PC-3 (cell line): ENCODE data around the gene GTF2H1. TPM values are rescaled to one million over a fixed set of nuclear protein-coding genes. Genes with fewer than 3 reads are reported as not detected.
"Not testable (repeated sequence)": the region's sequence is repeated elsewhere in the genome, so short reads cannot be mapped to it uniquely, and the experiment has no call there.

Experiments used
- ATAC-seq: fragments of 200-7000 bp; cut with Tn5 transposase; 2 replicates; pipeline ENCODE4 v1.9.1; 2020; ENCODE audit warnings: mild to moderate bottlenecking, moderate library complexity
- BruUV-seq: library from RNA; stranded (reverse); fragments of 400-500 nt; replicated peaks from 2 replicates; lab custom pipeline; 2021; lab: Mats Ljungman, UMichigan
- CTCF ChIA-PET: fragments of 300-600 bp; sonication (Branson Sonifier 250); formaldehyde crosslinking; loops from one replicate; lab custom pipeline; 2022; ENCODE audit warnings: antibody characterized with exemption; lab: Charles Lee
- POLR2A ChIA-PET: fragments of 300-600 bp; sonication (Branson Sonifier 250); formaldehyde crosslinking; loops from one replicate; lab custom pipeline; 2022; ENCODE audit warnings: antibody characterized with exemption; ENCODE audit not compliant: unreplicated experiment; lab: Charles Lee
- DNase-seq: peaks from one replicate; pipeline ENCODE4 v3.0.0-alpha.2; 2015
- H2AFZ ChIP-seq: fragments of 300-600 bp; sonication (generic); 2 replicates; pipeline ENCODE4 v1.6.0; 2016; ENCODE audit warnings: antibody characterized with exemption, low read length
- H3F3A ChIP-seq: fragments of 300-600 bp; sonication (generic); one replicate; pipeline ENCODE4 v1.6.0; 2017; ENCODE audit warnings: antibody characterized with exemption, low read length, control low read depth, mild to moderate bottlenecking; ENCODE audit not compliant: unreplicated experiment
- H3K27ac ChIP-seq: fragments of 300-600 bp; sonication (generic); 2 replicates; pipeline ENCODE4 v1.5.1; 2016; ENCODE audit warnings: mild to moderate bottlenecking, low read length
- H3K27me3 ChIP-seq: fragments of 300-600 bp; sonication (generic); 2 replicates; pipeline ENCODE4 v1.6.1; 2016; ENCODE audit warnings: low read length, mixed read lengths
- H3K36me3 ChIP-seq: fragments of 300-600 bp; sonication (generic); 2 replicates; pipeline ENCODE4 v1.6.1; 2016; ENCODE audit warnings: low read depth, mixed run types, low read length, mixed read lengths
- H3K4me1 ChIP-seq: fragments of 300-600 bp; sonication (generic); 2 replicates; pipeline ENCODE4 v1.5.1; 2016; ENCODE audit warnings: low read length; ENCODE audit not compliant: insufficient read depth
- H3K4me2 ChIP-seq: fragments of 300-600 bp; sonication (generic); 2 replicates; pipeline ENCODE4 v1.6.0; 2016; ENCODE audit warnings: low read length
- H3K4me3 ChIP-seq: fragments of 300-600 bp; sonication (generic); 2 replicates; pipeline ENCODE4 v1.5.1; 2016; ENCODE audit warnings: mild to moderate bottlenecking, low read length, mixed read lengths
- H3K79me2 ChIP-seq: fragments of 300-600 bp; sonication (generic); 2 replicates; pipeline ENCODE4 v1.6.1; 2017; ENCODE audit warnings: low read length, mixed read lengths
- H3K9ac ChIP-seq: fragments of 300-600 bp; sonication (generic); 2 replicates; pipeline ENCODE4 v1.6.0; 2016; ENCODE audit warnings: mild to moderate bottlenecking, low read length
- H3K9me2 ChIP-seq: fragments of 300-600 bp; sonication (generic); replicated peaks from 2 replicates; pipeline ENCODE4 v1.6.1; 2016; ENCODE audit warnings: mixed run types, low read length, mixed read lengths
- H3K9me3 ChIP-seq: fragments of 300-600 bp; sonication (generic); 2 replicates; pipeline ENCODE4 v1.6.1; 2016; ENCODE audit warnings: low read length, mixed read lengths
- H4K20me1 ChIP-seq: fragments of 300-600 bp; sonication (generic); 2 replicates; pipeline ENCODE4 v1.6.1; 2016; ENCODE audit warnings: low read length, mixed read lengths
- EZH2 ChIP-seq: fragments of 300-600 bp; sonication (generic); IDR thresholded peaks from one replicate; pipeline ENCODE4 v1.6.1; 2017; ENCODE audit warnings: antibody characterized with exemption, mild to moderate bottlenecking, low read length; ENCODE audit not compliant: unreplicated experiment
- EZH2phosphoT487 ChIP-seq: fragments of 300-600 bp; sonication (generic); IDR thresholded peaks from 2 replicates; pipeline ENCODE4 v1.6.1; 2018; ENCODE audit warnings: mild to moderate bottlenecking, antibody characterized with exemption, low read length, borderline replicate concordance
- intact Hi-C: fragments of 100-400 bp; cut with micrococcal nuclease; formaldehyde crosslinking; loops from 2 replicates; pipeline ENCODE4 v1.9.0; 2023
- total RNA-seq: library from RNA; depleted of rRNA; stranded (reverse); fragments of >200 nt; gene quantifications from 2 replicates; pipeline ENCODE4 v1.2.3, GENCODE V29; 2014
- TF ChIP-seq, protein P1 (sequence below): fragments of 300-600 bp; sonication (generic); conservative IDR thresholded peaks from 2 replicates; pipeline ENCODE4 v1.5.1; 2017; ENCODE audit warnings: antibody characterized with exemption, low read depth, mild to moderate bottlenecking, low read length

Gene GTF2H1
- total RNA-seq, 1 experiment from 2014 or later, result 32.7 TPM

DNA sequence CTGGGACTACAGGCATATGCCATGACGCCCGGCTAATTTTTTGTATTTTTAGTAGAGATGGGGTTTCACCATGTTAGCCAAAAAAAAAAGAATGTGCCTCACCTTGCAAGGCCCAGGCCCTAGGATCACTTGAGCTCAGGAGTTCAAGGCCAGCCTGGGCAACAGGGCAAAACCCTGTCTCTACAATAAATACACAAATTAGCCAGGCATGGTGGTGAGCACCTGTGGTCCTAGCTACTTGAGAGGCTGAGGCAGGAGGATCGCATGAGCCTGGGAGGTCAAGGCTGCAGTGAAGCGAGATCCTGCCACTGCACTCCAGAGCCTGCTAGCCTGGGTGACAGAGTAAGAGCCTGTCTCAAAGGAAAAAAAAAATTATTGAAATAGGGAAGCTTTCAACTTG is 81.7 kb downstream of the GTF2H1 start:
- no peak overlapping the region for H3K4me3 ChIP-seq
- peaks cover 37% of the 10 kb centered on the region for H3K4me1 ChIP-seq
- H3K9me3 ChIP-seq, result no peaks in the 10 kb centered on the region
- H4K20me1 ChIP-seq, result peaks cover 47% of the 10 kb centered on the region
- peaks cover 69% of the 10 kb centered on the region for H3K36me3 ChIP-seq
- peaks cover 59% of the 10 kb centered on the region for H3F3A ChIP-seq
- TF ChIP-seq EZH2phosphoT487 (no peak), EZH2 (no peak)
- TF ChIP-seq, protein P1, sequence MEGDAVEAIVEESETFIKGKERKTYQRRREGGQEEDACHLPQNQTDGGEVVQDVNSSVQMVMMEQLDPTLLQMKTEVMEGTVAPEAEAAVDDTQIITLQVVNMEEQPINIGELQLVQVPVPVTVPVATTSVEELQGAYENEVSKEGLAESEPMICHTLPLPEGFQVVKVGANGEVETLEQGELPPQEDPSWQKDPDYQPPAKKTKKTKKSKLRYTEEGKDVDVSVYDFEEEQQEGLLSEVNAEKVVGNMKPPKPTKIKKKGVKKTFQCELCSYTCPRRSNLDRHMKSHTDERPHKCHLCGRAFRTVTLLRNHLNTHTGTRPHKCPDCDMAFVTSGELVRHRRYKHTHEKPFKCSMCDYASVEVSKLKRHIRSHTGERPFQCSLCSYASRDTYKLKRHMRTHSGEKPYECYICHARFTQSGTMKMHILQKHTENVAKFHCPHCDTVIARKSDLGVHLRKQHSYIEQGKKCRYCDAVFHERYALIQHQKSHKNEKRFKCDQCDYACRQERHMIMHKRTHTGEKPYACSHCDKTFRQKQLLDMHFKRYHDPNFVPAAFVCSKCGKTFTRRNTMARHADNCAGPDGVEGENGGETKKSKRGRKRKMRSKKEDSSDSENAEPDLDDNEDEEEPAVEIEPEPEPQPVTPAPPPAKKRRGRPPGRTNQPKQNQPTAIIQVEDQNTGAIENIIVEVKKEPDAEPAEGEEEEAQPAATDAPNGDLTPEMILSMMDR, result no peak
- ChIA-PET CTCF (no interaction called here), POLR2A (no interaction called here)
- no peaks in the 10 kb centered on the region for H3K27me3 ChIP-seq
- no peaks in the 10 kb centered on the region for H3K9me2 ChIP-seq
- intact Hi-C loops, result loop anchor here (10.0 kb wide), 1 partner anchor 159 kb away; the partner anchor contains the start of gene SAA2
- no peak overlapping the region for H3K9ac ChIP-seq
- peaks cover 35% of the 10 kb centered on the region for H3K79me2 ChIP-seq
- BruUV-seq, result no TSS peak
- ATAC-seq (no peak), DNase-seq (no peak)
- no peak overlapping the region for H2AFZ ChIP-seq
- 0 out of 2 replicates have a peak overlapping the region, but pooled peaks have one; percentile 13 for H3K27ac ChIP-seq
- H3K4me2 ChIP-seq, result no peak overlapping the region

DNA sequence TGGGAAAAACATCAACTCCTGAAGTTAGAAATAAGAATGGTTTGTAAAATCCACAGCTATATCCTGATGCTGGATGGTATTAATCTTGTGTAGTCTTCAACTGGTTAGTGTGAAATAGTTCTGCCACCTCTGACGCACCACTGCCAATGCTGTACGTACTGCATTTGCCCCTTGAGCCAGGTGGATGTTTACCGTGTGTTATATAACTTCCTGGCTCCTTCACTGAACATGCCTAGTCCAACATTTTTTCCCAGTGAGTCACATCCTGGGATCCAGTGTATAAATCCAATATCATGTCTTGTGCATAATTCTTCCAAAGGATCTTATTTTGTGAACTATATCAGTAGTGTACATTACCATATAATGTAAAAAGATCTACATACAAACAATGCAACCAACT is 85.0 kb downstream of the GTF2H1 start:
- ATAC-seq, result peak; percentile 89
- TSS peak; percentile 97 for BruUV-seq
- peaks cover 46% of the 10 kb centered on the region for H3K36me3 ChIP-seq
- CTCF ChIA-PET, H3K27me3 ChIP-seq, H2AFZ ChIP-seq, H3K4me3 ChIP-seq, H3K9me3 ChIP-seq, H3K9me2 ChIP-seq: not testable (repeated sequence)
- intact Hi-C loops, result loop anchor here (2.0 to 10.0 kb wide), 3 partner anchors 85 to 163 kb away; partner anchors contain the start of genes SAA2 and TSG101
- H3K79me2 ChIP-seq, result peaks cover 11% of the 10 kb centered on the region
- peak overlapping the region; percentile 36; the same call in 1 of the 2 replicates for H3K9ac ChIP-seq
- H3K27ac ChIP-seq, result peak overlapping the region; percentile 87
- peak overlapping the region; percentile 13 for H3K4me2 ChIP-seq
- DNase-seq, result peak; percentile 92
- H3K4me1 ChIP-seq, result peaks cover 35% of the 10 kb centered on the region
- peaks cover 24% of the 10 kb centered on the region for H4K20me1 ChIP-seq
- POLR2A ChIA-PET, result interaction anchor here (0.6 to 1.2 kb wide), 3 partner anchors 10 to 119 kb away, joined by 3 to 9 read pairs (median 7); partner anchors contain the start of gene LDHA
- H3F3A ChIP-seq, result peaks cover 48% of the 10 kb centered on the region

DNA sequence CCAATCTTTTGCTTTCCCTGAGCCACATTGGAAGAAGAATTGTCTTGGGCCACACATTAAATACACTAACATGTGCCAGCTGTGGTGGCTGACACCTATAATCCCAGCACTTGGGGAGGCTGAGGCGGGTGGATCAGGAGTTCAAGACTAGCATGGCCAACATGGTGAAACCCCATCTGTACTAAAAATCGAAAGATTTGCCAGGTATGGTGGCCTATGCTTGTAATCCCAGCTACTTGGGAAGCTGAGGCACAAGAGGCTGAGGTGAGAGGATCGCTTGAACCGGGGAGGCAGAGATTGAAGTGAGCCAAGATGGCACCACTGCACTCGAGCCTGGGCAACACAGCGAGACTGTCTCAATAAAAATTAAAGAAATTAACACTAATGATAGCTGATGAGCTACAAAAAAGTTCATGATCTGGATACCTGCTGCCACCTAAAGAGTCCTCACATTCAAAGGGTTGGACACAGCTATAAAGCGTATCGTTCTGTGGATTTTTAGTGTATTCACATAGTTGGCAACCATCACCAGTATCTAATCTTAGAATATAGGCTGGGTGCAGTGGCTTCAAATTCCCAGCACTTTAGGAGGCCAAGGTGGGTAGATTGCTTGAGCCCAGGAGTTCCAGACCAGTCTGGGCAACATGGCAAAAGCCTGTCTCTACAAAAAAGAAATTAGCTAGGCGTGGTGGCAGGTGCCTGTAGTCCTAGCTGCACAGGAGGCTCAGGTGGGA is 86.4 kb downstream of the GTF2H1 start:
- Histone ChIP-seq H3K4me3 (no peak overlapping the region), H3K79me2 (no peaks in the 10 kb centered on the region), H3K9me3 (no peaks in the 10 kb centered on the region), H2AFZ (no peak overlapping the region), H3F3A (peaks cover 35% of the 10 kb centered on the region), H3K4me2 (no peak overlapping the region), H4K20me1 (peaks cover 12% of the 10 kb centered on the region; the same call in 1 of the 2 replicates), H3K27me3 (no peaks in the 10 kb centered on the region), H3K4me1 (peaks cover 26% of the 10 kb centered on the region), H3K36me3 (peaks cover 32% of the 10 kb centered on the region), H3K9ac (no peak overlapping the region), H3K9me2 (no peaks in the 10 kb centered on the region), H3K27ac (peak overlapping the region; percentile 69)
- intact Hi-C loops, result loop anchor here (5.0 to 10.0 kb wide), 2 partner anchors 84 to 164 kb away; partner anchors contain the start of gene SAA2
- TF ChIP-seq, protein P1, result no peak
- no peak for TF ChIP-seq EZH2phosphoT487
- TF ChIP-seq EZH2, result no peak
- DNase-seq (peak; percentile 18), ATAC-seq (peak; percentile 7)
- BruUV-seq, result no TSS peak
- ChIA-PET POLR2A (interaction anchor here (0.6 kb wide), 1 partner anchor 277 kb away, joined by 3 read pairs; no protein-coding TSS in a partner anchor), CTCF (no interaction called here)
